ENCODE data around the gene FBXL2. TPM values are rescaled to one million over a fixed set of nuclear protein-coding genes. Genes with fewer than 3 reads are reported as not detected.

Gene FBXL2
- total RNA-seq, 1 donor from 2014 or later: 11.5 TPM

DNA sequence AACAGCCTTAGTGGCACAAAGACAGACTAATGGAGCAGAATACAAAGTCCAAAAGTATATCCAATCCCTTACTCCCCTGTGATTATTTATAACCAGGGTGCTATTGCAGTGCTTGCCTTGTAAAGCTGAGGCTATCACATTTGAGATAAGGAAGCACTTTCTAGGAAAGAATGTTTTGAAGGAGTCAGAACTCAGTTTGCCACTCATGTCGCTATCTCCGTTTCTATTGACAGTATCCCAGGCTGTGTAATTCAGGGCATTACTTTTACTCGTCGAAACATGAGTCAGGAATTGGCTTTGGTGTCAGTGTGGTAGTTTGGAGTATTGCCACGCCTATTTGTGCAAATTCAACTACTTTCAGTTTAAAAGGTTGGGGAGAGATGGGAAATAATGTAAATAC lies 78.4 kb downstream of the FBXL2 start:
- TF ChIP-seq, protein P1, sequence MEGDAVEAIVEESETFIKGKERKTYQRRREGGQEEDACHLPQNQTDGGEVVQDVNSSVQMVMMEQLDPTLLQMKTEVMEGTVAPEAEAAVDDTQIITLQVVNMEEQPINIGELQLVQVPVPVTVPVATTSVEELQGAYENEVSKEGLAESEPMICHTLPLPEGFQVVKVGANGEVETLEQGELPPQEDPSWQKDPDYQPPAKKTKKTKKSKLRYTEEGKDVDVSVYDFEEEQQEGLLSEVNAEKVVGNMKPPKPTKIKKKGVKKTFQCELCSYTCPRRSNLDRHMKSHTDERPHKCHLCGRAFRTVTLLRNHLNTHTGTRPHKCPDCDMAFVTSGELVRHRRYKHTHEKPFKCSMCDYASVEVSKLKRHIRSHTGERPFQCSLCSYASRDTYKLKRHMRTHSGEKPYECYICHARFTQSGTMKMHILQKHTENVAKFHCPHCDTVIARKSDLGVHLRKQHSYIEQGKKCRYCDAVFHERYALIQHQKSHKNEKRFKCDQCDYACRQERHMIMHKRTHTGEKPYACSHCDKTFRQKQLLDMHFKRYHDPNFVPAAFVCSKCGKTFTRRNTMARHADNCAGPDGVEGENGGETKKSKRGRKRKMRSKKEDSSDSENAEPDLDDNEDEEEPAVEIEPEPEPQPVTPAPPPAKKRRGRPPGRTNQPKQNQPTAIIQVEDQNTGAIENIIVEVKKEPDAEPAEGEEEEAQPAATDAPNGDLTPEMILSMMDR (IDR thresholded peaks at IDR 0.05; ENCODE audit: unreplicated experiment): no peak
- H3K36me3 Mint-ChIP-seq (ENCODE audit: low read depth, unreplicated experiment): no peaks in the 10 kb centered on the region
- peaks cover 8% of the 10 kb centered on the region for H3K4me1 Mint-ChIP-seq (ENCODE audit: unreplicated experiment)
- DNase-seq (ENCODE audit: low spot score): no peak
- no peaks in the 10 kb centered on the region for H3K9me3 Mint-ChIP-seq (ENCODE audit: unreplicated experiment)
- no peak overlapping the region for H3K4me3 Mint-ChIP-seq (ENCODE audit: unreplicated experiment)
- no peak overlapping the region for H3K27ac Mint-ChIP-seq (ENCODE audit: unreplicated experiment)
- no peaks in the 10 kb centered on the region for H3K27me3 Mint-ChIP-seq (ENCODE audit: unreplicated experiment)

- Mint-ChIP-seq H3K4me3 (ENCODE audit: unreplicated experiment) (no peak overlapping the region), H3K27ac (ENCODE audit: unreplicated experiment) (no peak overlapping the region), H3K36me3 (ENCODE audit: low read depth, unreplicated experiment) (no peaks in the 10 kb centered on the region), H3K4me1 (ENCODE audit: unreplicated experiment) (peaks cover 8% of the 10 kb centered on the region), H3K27me3 (ENCODE audit: unreplicated experiment) (no peaks in the 10 kb centered on the region), H3K9me3 (ENCODE audit: unreplicated experiment) (no peaks in the 10 kb centered on the region)
- TF ChIP-seq, protein P1 (IDR thresholded peaks at IDR 0.05; ENCODE audit: unreplicated experiment): no peak
- DNase-seq (ENCODE audit: low spot score): no peak
These were observed 81.0 kb downstream of the FBXL2 start for GRCh38 chr3:33358172-33358781.

GRCh38 chr3:33360136-33360825 lies 83.0 kb downstream of the FBXL2 start:
- TF ChIP-seq, protein P1 (IDR thresholded peaks at IDR 0.05; ENCODE audit: unreplicated experiment): no peak
- no peaks in the 10 kb centered on the region for H3K27me3 Mint-ChIP-seq (ENCODE audit: unreplicated experiment)
- no peak overlapping the region for H3K4me3 Mint-ChIP-seq (ENCODE audit: unreplicated experiment)
- H3K9me3 Mint-ChIP-seq (ENCODE audit: unreplicated experiment): no peaks in the 10 kb centered on the region
- DNase-seq (ENCODE audit: low spot score): no peak
- H3K27ac Mint-ChIP-seq (ENCODE audit: unreplicated experiment): no peak overlapping the region
- H3K36me3 Mint-ChIP-seq (ENCODE audit: low read depth, unreplicated experiment): no peaks in the 10 kb centered on the region
- peaks cover 8% of the 10 kb centered on the region for H3K4me1 Mint-ChIP-seq (ENCODE audit: unreplicated experiment)

DNA sequence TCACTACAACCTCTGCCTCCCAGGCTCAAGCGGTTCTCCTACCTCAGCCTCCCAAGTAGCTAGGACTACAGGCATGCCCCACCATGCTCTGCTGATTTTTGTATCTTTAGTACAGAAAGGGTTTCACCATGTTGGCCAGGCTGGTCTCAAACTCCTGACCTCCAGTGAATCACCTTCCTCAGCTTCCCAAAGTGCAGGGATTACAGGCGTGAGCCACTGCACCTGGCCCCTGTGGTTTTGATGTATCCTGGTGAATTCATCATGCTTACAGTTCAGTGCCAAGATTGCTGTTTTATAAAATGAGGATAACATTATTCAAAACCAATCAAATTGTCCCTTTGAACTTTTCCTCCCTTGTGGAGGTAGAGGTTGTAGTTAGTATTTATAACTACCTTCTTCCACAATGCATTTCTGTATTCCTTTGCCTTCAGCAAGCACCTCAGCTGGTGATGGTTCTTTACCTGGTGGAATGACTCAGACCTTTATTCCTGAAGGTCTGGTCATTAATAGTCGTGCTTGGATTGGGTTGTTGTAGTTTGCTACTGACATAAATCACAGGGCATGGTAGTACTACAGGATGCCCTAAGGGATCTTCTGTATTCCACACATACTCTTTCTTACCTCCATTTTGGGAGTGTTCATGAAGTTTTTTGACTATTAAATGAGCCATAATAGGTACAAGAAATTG lies 86.0 kb downstream of the FBXL2 start:
- Mint-ChIP-seq H3K27me3 (ENCODE audit: unreplicated experiment) (no peaks in the 10 kb centered on the region), H3K4me1 (ENCODE audit: unreplicated experiment) (peaks cover 8% of the 10 kb centered on the region), H3K36me3 (ENCODE audit: low read depth, unreplicated experiment) (no peaks in the 10 kb centered on the region), H3K27ac (ENCODE audit: unreplicated experiment) (no peak overlapping the region), H3K9me3 (ENCODE audit: unreplicated experiment) (no peaks in the 10 kb centered on the region), H3K4me3 (ENCODE audit: unreplicated experiment) (no peak overlapping the region)
- no peak for DNase-seq (ENCODE audit: low spot score)
- TF ChIP-seq, protein P1 (IDR thresholded peaks at IDR 0.05; ENCODE audit: unreplicated experiment): no peak

DNA sequence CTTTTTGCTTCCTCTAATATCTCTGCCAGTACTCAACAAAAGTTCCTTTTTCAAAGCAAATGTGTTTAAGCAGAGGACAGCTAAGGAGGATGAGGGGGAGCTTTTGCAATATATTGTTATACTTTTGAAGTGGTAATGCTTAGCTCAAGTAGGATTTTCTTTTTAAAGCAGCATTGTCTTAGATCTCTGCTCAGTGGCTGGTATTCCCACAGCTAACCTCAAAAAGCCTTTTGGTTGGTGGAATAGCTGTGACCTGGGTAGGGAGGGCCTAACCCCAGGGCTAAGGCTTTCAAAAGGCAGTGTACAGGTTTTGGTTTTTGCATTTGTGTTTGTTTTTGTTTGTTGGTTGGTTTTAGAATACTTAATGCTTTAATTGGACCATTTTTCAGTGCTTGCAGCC lies 86.8 kb downstream of the FBXL2 start:
- no peak for DNase-seq (ENCODE audit: low spot score)
- H3K9me3 Mint-ChIP-seq (ENCODE audit: unreplicated experiment): no peaks in the 10 kb centered on the region
- H3K4me3 Mint-ChIP-seq (ENCODE audit: unreplicated experiment): no peak overlapping the region
- H3K36me3 Mint-ChIP-seq (ENCODE audit: low read depth, unreplicated experiment): no peaks in the 10 kb centered on the region
- H3K4me1 Mint-ChIP-seq (ENCODE audit: unreplicated experiment): peaks cover 8% of the 10 kb centered on the region
- TF ChIP-seq, protein P1 (IDR thresholded peaks at IDR 0.05; ENCODE audit: unreplicated experiment): no peak
- H3K27ac Mint-ChIP-seq (ENCODE audit: unreplicated experiment): no peak overlapping the region
- no peaks in the 10 kb centered on the region for H3K27me3 Mint-ChIP-seq (ENCODE audit: unreplicated experiment)
